WTC11 (cell line): ENCODE measurements around the gene PI4K2B.

Experiments used
- CREM ChIP-seq: sonication (generic); formaldehyde crosslinking; IDR thresholded peaks from 2 replicates; pipeline ENCODE4 v1.8.1; 2022; ENCODE audit warnings: mild to moderate bottlenecking, missing genetic modification reagents, moderate library complexity
- ELF4 ChIP-seq: sonication (generic); formaldehyde crosslinking; IDR thresholded peaks from 2 replicates; pipeline ENCODE4 v1.8.1; 2022; ENCODE audit warnings: low read depth, mild to moderate bottlenecking, moderate library complexity, missing genetic modification reagents
- NR3C1 ChIP-seq: sonication (generic); formaldehyde crosslinking; conservative IDR thresholded peaks from 2 replicates; pipeline ENCODE4 v1.8.1; 2023; ENCODE audit warnings: low read depth, mild to moderate bottlenecking, missing genetic modification reagents
- TF ChIP-seq, protein P1 (sequence below): fragments of 200-600 bp; IDR thresholded peaks from 2 replicates; pipeline ENCODE4 v1.8.0; 2022; ENCODE audit warnings: antibody characterized with exemption

DNA sequence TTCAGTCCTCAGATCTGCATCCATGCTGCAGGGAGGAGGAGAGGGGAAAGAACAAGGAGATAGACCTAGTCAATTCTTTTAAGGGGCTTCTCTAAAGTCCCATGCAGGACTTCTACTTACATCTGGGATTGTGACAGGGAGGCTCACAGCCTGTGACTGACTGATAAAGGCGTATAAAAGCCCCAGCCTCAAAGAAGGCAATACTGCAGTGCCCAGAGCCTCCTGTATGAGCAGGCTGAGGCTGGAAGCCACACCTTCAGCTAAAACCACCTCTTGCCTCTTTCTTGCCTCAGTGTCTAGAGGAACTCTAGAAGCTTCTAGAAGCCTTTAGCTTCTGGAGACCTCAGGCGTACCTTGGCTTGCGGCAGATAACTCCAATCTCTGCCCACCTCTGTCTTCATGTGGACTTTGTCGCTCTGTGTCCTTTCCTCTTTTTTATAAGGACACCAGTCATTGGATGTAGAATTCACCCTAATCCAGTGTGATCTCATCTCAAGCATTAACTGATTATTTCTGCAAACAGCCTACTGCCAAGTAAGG, 72.8 kb downstream of the PI4K2B start:
- no peak for TF ChIP-seq NR3C1
- TF ChIP-seq CREM (CRISPR knock-in tag), result no peak
- TF ChIP-seq, protein P1, sequence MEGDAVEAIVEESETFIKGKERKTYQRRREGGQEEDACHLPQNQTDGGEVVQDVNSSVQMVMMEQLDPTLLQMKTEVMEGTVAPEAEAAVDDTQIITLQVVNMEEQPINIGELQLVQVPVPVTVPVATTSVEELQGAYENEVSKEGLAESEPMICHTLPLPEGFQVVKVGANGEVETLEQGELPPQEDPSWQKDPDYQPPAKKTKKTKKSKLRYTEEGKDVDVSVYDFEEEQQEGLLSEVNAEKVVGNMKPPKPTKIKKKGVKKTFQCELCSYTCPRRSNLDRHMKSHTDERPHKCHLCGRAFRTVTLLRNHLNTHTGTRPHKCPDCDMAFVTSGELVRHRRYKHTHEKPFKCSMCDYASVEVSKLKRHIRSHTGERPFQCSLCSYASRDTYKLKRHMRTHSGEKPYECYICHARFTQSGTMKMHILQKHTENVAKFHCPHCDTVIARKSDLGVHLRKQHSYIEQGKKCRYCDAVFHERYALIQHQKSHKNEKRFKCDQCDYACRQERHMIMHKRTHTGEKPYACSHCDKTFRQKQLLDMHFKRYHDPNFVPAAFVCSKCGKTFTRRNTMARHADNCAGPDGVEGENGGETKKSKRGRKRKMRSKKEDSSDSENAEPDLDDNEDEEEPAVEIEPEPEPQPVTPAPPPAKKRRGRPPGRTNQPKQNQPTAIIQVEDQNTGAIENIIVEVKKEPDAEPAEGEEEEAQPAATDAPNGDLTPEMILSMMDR, result no peak
- no peak for TF ChIP-seq ELF4
